WTC11 (cell line): Measurements from ENCODE around the gene RAB12. TPM values are rescaled to one million over a fixed set of nuclear protein-coding genes. Genes with fewer than 3 reads are reported as not detected.

ENCODE experiments used
- ATAC-seq: fragments of 200-7000 bp; cut with Tn5 transposase; 2 replicates; pipeline ENCODE4 v1.10.0; 2021; ENCODE audit warnings: mild to moderate bottlenecking, moderate library complexity
- Bru-seq: library from RNA; stranded (reverse); fragments of 400-500 nt; gene quantifications from one replicate; lab custom pipeline; 2021; lab: Mats Ljungman, UMichigan
- CTCF ChIA-PET: fragments of 300-600 bp; sonication (Branson Sonifier 250); formaldehyde crosslinking; loops from one replicate; lab custom pipeline; 2021; ENCODE audit warnings: antibody characterized with exemption; lab: Charles Lee
- POLR2A ChIA-PET: fragments of 350-600 bp; sonication (Branson Sonifier 250); formaldehyde crosslinking; loops from one replicate; lab custom pipeline; 2021; ENCODE audit warnings: antibody characterized with exemption; lab: Charles Lee
- DNase-seq: peaks from one replicate; pipeline ENCODE4 v3.0.0; 2021; ENCODE audit warnings: low spot score
- H3K27ac Mint-ChIP-seq: 2 replicates; pipeline ENCODE4 v1.8.0; 2021; ENCODE audit warnings: mixed read lengths
- H3K27me3 Mint-ChIP-seq: 2 replicates; pipeline ENCODE4 v1.8.0; 2021; ENCODE audit warnings: low read depth, mild to moderate bottlenecking, moderate library complexity, mixed read lengths
- H3K36me3 Mint-ChIP-seq: 2 replicates; pipeline ENCODE4 v1.8.0; 2021; ENCODE audit warnings: mixed read lengths
- H3K4me1 Mint-ChIP-seq: 2 replicates; pipeline ENCODE4 v1.8.0; 2022; ENCODE audit warnings: mixed read lengths
- H3K4me3 Mint-ChIP-seq: 2 replicates; pipeline ENCODE4 v1.8.0; 2021; ENCODE audit warnings: mild to moderate bottlenecking, moderate library complexity, mixed read lengths
- H3K9me3 Mint-ChIP-seq: 2 replicates; pipeline ENCODE4 v1.8.0; 2021; ENCODE audit warnings: mixed read lengths
- ATF1 ChIP-seq: sonication (generic); formaldehyde crosslinking; IDR thresholded peaks from 2 replicates; pipeline ENCODE4 v1.8.1; 2023; ENCODE audit warnings: mild to moderate bottlenecking, moderate library complexity, missing genetic modification reagents
- ATF2 ChIP-seq: sonication (generic); formaldehyde crosslinking; IDR thresholded peaks from 2 replicates; pipeline ENCODE4 v1.8.1; 2022; ENCODE audit warnings: low read depth, missing genetic modification reagents, borderline replicate concordance
- CTCF ChIP-seq: fragments of 200-600 bp; IDR thresholded peaks from 2 replicates; pipeline ENCODE4 v1.8.0; 2022; ENCODE audit warnings: antibody characterized with exemption
- FOXP4 ChIP-seq: sonication (generic); formaldehyde crosslinking; IDR thresholded peaks from 2 replicates; pipeline ENCODE4 v1.8.0; 2022; ENCODE audit warnings: mild to moderate bottlenecking, missing genetic modification reagents
- GRHL2 ChIP-seq: fragments of 250-450 bp; sonication (Bioruptor Pico); IDR thresholded peaks from 2 replicates; pipeline ENCODE4 v1.8.0; 2022; ENCODE audit warnings: mild to moderate bottlenecking, moderate library complexity; ENCODE audit not compliant: insufficient replicate concordance, severe bottlenecking
- IRF2 ChIP-seq: sonication (generic); formaldehyde crosslinking; IDR thresholded peaks from 2 replicates; pipeline ENCODE4 v1.8.0; 2022; ENCODE audit warnings: low read depth, missing genetic modification reagents, borderline replicate concordance
- MXD4 ChIP-seq: fragments of 250-450 bp; sonication (Bioruptor Pico); IDR thresholded peaks from 2 replicates; pipeline ENCODE4 v1.8.0; 2021; ENCODE audit warnings: mild to moderate bottlenecking, moderate library complexity, borderline replicate concordance
- MYBL2 ChIP-seq: sonication (generic); formaldehyde crosslinking; IDR thresholded peaks from 2 replicates; pipeline ENCODE4 v1.8.1; 2023; ENCODE audit warnings: mild to moderate bottlenecking, moderate library complexity, missing genetic modification reagents
- NFE2L1 ChIP-seq: sonication (generic); formaldehyde crosslinking; IDR thresholded peaks from 2 replicates; pipeline ENCODE4 v1.8.1; 2023; ENCODE audit warnings: missing genetic modification reagents
- PRDM15 ChIP-seq: sonication (generic); formaldehyde crosslinking; IDR thresholded peaks from 2 replicates; pipeline ENCODE4 v1.8.0; 2022; ENCODE audit warnings: missing genetic modification reagents
- PRRX2 ChIP-seq: fragments of 250-450 bp; sonication (Bioruptor Pico); IDR thresholded peaks from 2 replicates; pipeline ENCODE4 v1.8.0; 2021; ENCODE audit warnings: mild to moderate bottlenecking
- SMAD3 ChIP-seq: sonication (generic); formaldehyde crosslinking; IDR thresholded peaks from 2 replicates; pipeline ENCODE4 v1.8.0; 2022; ENCODE audit warnings: missing genetic modification reagents, mild to moderate bottlenecking, borderline replicate concordance
- SOX15 ChIP-seq: fragments of 250-450 bp; sonication (Bioruptor Pico); IDR thresholded peaks from 2 replicates; pipeline ENCODE4 v1.9.0; 2021; ENCODE audit warnings: mild to moderate bottlenecking
- TCF7 ChIP-seq: sonication (generic); formaldehyde crosslinking; IDR thresholded peaks from 2 replicates; pipeline ENCODE4 v1.8.0; 2022; ENCODE audit warnings: mild to moderate bottlenecking, low read depth, missing genetic modification reagents, moderate library complexity
- TEAD1 ChIP-seq: sonication (generic); formaldehyde crosslinking; IDR thresholded peaks from 2 replicates; pipeline ENCODE4 v1.8.0; 2022; ENCODE audit warnings: mild to moderate bottlenecking, missing genetic modification reagents
- TEAD4 ChIP-seq: sonication (generic); formaldehyde crosslinking; IDR thresholded peaks from 2 replicates; pipeline ENCODE4 v1.8.0; 2022; ENCODE audit warnings: mild to moderate bottlenecking, missing genetic modification reagents
- TP53 ChIP-seq: sonication (generic); formaldehyde crosslinking; IDR thresholded peaks from 2 replicates; pipeline ENCODE4 v1.8.1; 2023; ENCODE audit warnings: mild to moderate bottlenecking, missing genetic modification reagents
- USF2 ChIP-seq: sonication (generic); formaldehyde crosslinking; IDR thresholded peaks from 2 replicates; pipeline ENCODE4 v1.8.1; 2023; ENCODE audit warnings: mild to moderate bottlenecking, missing genetic modification reagents, moderate library complexity
- ZMAT4 ChIP-seq: fragments of 250-450 bp; sonication (Bioruptor Pico); IDR thresholded peaks from 2 replicates; pipeline ENCODE4 v1.9.0; 2021; ENCODE audit warnings: mild to moderate bottlenecking
- ZNF281 ChIP-seq: sonication (generic); formaldehyde crosslinking; IDR thresholded peaks from 2 replicates; pipeline ENCODE4 v1.8.0; 2023; ENCODE audit warnings: mild to moderate bottlenecking, missing genetic modification reagents
- ZNF423 ChIP-seq: fragments of 250-450 bp; sonication (Bioruptor Pico); IDR thresholded peaks from 2 replicates; pipeline ENCODE4 v2.1.2; 2022; ENCODE audit warnings: mild to moderate bottlenecking, moderate library complexity
- long read RNA-seq, 3 experiments: library from RNA in 1 of 3; library from capped mRNA in 1 of 3; library from polyadenylated mRNA in 1 of 3; unstranded in 2 of 3; stranded (forward) in 1 of 3; transcript quantifications; one replicate each; pipeline ENCODE4 v2.0.0, GENCODE V29; 2021
- total RNA-seq: library from RNA; stranded (reverse); gene quantifications from 3 replicates; pipeline ENCODE4 v1.2.3, GENCODE V29; 2021

RAB12 gene
- total RNA-seq (56.1 to 69.3 TPM (median 58.1 TPM) in 3 replicates), Bru-seq, nascent RNA (percentile 98 among the genes with signal in this experiment)
- long read RNA-seq, experiment 1, partial matches to known transcripts = 0 of 38 reads
- long read RNA-seq, experiment 1, other reads (novel, unspliced or antisense) = 38 of 38 reads
- long read RNA-seq, experiment 2, transcript RAB12-203 (6 exons, 2,145 nt) = major isoform, 6 of 21 reads
- long read RNA-seq, experiment 2, partial matches to known transcripts = 15 of 21 reads
- long read RNA-seq, experiment 2, other reads (novel, unspliced or antisense) = 0 of 21 reads
- long read RNA-seq, experiment 3, partial matches to known transcripts = 0 of 3 reads
- long read RNA-seq, experiment 3, other reads (novel, unspliced or antisense) = 3 of 3 reads

GRCh38 chr18:8608795-8609658, at the start of gene RAB12:
RAB12 (plus strand) TSS chr18:8609437; CDS start chr18:8609440, 3 bp downstream.
- H3K9me3 Mint-ChIP-seq = no peaks in the 10 kb centered on the region
- H3K36me3 Mint-ChIP-seq = peaks cover 24% of the 10 kb centered on the region
- ChIA-PET CTCF (interaction anchor here (0.5 to 1.5 kb wide), 17 partner anchors 9 to 378 kb away, joined by 3 to 22 read pairs (median 5); no protein-coding TSS in a partner anchor), POLR2A (interaction anchor here (0.7 to 1.6 kb wide), 2 partner anchors 9 to 16 kb away, joined by 3 to 4 read pairs; no protein-coding TSS in a partner anchor)
- peaks cover 56% of the 10 kb centered on the region for H3K4me1 Mint-ChIP-seq
- peaks cover 13% of the 10 kb centered on the region for H3K27me3 Mint-ChIP-seq
- DNase-seq (peak; percentile 85), ATAC-seq (peak; percentile 85)
- peak within 1 kb of the TSS; percentile 86 for H3K4me3 Mint-ChIP-seq
- H3K27ac Mint-ChIP-seq = peak within 1 kb of the TSS; percentile 72
- TF ChIP-seq ZNF281 (CRISPR knock-in tag) (no peak), TP53 (CRISPR knock-in tag) (peak; percentile 61; the same call in 1 of the 2 replicates), FOXP4 (no peak), ZMAT4 (CRISPR knock-in tag) (no peak), ZNF423 (CRISPR knock-in tag) (no peak), PRDM15 (CRISPR knock-in tag) (no peak), TEAD1 (CRISPR knock-in tag) (0 out of 2 replicates have a peak, but pooled peaks have one; percentile 52), CTCF (peak; percentile 78), SOX15 (CRISPR knock-in tag) (no peak), ATF1 (CRISPR knock-in tag) (no peak), NFE2L1 (CRISPR knock-in tag) (no peak), TEAD4 (CRISPR knock-in tag) (no peak), IRF2 (no peak), ATF2 (no peak), MYBL2 (CRISPR knock-in tag) (no peak), PRRX2 (CRISPR knock-in tag) (no peak), SMAD3 (no peak), MXD4 (CRISPR knock-in tag) (no peak), USF2 (CRISPR knock-in tag) (peak; percentile 16; the same call in 1 of the 2 replicates), TCF7 (CRISPR knock-in tag) (no peak), GRHL2 (CRISPR knock-in tag) (no peak)
